Effector CD8-positive, alpha-beta T cell (primary cell): ENCODE results near the gene SLC46A2.

Experiments
- DNase-seq: peaks from one replicate; lab custom pipeline; 2025; lab: John Stamatoyannopoulos, UW

The SLC46A2 gene

DNA sequence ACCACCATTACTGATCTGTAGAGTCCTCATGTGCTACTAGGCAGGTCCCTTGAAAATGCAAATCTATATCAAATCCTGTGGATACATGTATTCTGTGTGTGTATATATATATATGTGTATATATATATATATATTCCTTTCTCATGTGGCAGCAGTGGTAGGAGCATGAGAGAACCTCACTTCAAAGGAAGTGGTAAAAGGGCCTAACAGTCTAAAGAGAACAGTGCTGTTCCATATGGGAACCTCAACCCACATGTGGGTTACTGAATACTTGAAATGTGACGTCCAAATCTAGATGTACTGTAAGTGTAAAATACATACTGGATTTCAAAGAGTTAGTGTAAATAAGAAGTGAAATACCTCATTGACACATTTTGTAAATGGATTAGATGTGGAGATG is 5.4 kb downstream of the SLC46A2 start:
- no peak for DNase-seq

DNA sequence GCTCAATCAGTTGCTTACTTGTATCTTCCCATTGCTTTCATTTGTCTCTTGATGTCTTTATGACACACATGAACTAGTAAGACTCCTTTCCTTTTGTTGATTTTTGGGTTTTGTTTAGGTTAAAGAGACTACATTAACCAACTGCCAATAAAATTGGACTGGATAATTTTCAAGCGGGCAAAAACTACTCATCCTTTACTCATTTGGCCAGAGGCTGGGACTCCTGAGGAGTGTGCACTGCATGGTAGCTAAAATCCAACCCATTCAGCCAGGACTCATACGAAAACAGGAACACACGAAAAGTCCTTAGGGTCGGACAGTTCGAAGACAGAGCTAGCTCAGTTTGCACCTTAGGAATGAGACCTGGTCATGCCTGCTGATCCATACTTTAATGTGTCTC is 6.0 kb downstream of the SLC46A2 start:
- no peak for DNase-seq

GRCh38 chr9:112884101-112884500 is 6.6 kb downstream of the SLC46A2 start:
- DNase-seq, result no peak

GRCh38 chr9:112881331-112881730 is 9.3 kb downstream of the SLC46A2 start:
- no peak for DNase-seq

- no peak for DNase-seq
Measured at GRCh38 chr9:112880650-112881049, 10.0 kb downstream of the SLC46A2 start.

GRCh38 chr9:112878752-112879151 is 11.9 kb downstream of the SLC46A2 start:
- DNase-seq, result no peak

DNA sequence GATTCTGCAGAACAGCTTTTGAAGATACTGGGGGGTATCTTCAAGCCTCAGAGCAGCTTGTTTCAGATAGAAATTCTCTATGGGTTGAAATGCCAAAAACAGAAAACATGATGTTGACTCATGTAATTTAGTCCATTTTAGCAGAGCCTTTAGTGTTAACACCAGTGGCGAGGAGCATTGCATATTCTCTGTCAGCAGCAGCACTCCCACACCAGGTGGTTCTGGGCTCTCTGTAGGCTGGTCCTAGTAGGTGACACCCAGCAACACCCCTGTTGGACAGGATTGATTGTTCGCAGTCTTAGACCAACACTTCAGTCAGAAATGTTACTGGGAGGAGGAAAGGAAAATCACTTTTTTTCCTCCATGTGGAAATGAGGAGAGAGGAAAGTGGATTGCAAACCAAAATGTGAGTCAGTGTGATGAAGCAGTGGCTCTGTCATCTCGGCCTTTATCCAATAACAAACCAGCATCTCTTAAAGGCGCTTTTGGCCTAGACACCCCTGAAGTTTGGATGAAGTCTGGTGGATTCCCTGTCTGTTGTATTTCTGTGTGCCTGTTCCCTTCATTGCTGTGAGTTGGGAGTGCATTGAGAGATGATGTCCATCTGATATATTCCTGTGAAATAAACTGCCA is 16.8 kb downstream of the SLC46A2 start:
- no peak for DNase-seq

- DNase-seq, result no peak
Measured at GRCh38 chr9:112872019-112872418, 18.7 kb downstream of the SLC46A2 start.

GRCh38 chr9:112870556-112870955 is 20.1 kb downstream of the SLC46A2 start:
- no peak for DNase-seq

- no peak for DNase-seq
Measured at GRCh38 chr9:112869917-112870316, 20.8 kb downstream of the SLC46A2 start.

DNA sequence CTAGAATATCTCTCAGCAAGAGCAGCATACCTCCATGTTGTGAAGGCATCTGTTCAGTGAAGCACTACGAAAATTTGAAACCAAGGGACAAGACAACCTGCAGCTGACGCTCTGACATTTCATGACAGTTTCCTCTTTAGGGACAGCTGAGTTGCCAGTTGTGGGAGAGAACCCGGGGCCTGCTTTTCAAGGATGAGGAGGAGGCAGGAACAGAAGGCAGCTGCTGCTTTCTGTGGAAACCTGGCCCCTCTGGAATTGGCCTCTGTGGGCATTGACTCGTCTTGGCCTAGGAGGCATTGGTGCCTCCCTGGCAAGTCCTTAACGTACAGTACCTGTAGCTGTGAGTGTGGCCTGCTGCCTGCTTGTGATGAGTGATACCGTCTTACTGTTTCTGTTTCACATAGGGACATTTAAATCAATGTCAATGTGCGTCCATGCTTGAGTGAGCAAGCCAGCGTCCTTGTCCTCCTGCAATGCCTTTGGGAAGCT is 21.6 kb downstream of the SLC46A2 start:
- no peak for DNase-seq

DNA sequence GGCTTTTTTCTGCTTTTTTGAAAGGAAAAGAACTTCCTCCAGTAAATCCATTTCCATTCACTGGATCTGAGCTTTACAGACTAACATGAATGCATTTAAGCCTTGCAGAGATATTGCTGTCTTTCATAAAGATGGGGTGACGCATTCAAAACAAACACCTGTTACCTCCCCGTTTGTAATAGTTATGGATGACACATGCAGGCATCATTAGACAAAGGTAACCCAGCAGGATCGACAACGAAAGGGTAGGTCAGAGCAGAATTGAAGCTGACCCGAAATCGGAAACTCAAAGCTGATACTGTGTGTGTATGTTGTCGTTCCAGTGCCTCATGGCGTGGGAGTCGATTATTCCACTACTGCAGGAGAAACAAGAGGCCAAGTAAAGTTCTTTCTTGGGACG is 22.2 kb downstream of the SLC46A2 start:
- DNase-seq, result no peak

GRCh38 chr9:112867275-112867991 is 23.2 kb downstream of the SLC46A2 start:
- DNase-seq, result no peak

DNA sequence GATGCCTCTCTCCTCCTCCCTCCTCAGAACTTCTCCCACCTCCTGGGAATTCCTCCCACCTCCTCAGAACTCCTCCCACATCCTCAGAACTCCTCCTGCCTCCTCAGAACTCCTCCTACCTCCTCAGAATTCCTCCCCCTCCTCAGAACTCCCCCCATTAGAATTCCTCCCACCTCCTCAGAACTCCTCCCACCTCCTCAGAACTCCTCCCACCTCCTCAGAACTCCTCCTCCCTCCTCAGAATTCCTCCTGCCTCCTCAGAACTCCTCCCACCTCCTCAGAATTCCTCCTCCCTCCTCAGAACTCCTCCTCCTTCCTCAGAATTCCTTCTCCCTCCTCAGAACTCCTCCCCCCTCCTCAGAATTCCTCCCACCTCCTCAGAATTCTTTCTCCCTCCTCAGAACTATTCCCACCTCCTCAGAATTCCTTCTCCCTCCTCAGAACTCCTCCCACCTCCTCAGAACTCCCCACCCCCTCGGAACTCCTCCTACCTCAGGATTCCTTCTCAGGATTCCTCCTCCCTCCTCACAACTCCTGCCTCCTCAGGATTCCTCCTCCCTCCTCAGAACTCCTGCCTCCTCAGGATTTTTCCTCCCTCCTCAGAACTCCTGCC is 23.9 kb downstream of the SLC46A2 start:
- DNase-seq, result no peak

GRCh38 chr9:112864982-112865381 is 25.7 kb downstream of the SLC46A2 start:
- DNase-seq, result no peak

GRCh38 chr9:112864403-112864802 is 26.3 kb downstream of the SLC46A2 start:
- DNase-seq, result no peak

DNA sequence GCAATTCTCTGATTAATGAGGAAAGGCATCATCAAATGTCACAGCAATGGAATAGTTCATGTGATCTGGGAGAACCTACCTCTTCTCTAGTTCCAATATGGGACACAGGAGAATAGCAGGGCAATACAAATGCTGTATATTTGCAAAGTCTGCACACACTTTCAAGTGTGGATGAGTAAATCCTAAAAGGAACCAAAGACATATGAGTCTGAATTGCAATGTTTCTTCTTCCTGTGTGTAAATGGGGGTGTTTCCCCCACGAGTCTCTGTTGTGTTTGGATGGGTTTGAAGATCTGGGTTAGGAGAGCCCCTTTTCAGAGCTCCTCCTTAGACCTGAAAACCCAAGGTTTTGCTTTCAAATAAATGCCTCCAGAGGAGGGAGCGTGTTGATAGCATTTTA is 26.9 kb downstream of the SLC46A2 start:
- DNase-seq, result no peak

GRCh38 chr9:112863214-112863613 is 27.5 kb downstream of the SLC46A2 start:
- DNase-seq, result no peak

GRCh38 chr9:112861638-112862555 is 28.8 kb downstream of the SLC46A2 start:
- no peak for DNase-seq

GRCh38 chr9:112861155-112861554 is 29.5 kb downstream of the SLC46A2 start:
- no peak for DNase-seq

DNA sequence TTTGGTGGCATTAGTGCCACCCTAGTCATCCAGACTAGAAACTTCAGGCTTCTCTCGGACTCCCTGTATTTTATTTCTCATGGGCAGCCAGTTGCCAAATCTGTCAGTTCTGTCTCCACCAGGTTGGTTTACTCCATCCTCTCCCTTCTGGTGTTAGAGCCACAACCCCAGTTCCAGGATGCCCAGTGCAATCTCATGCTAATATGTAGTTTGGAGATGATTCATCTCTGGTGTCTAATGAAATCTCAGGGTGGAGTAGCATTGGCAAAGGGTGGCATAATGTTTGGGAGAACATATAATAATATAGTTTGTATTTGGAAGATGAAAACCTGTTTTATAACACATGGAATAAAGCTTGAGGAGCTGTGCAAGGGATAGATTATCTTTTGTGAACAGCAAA is 30.2 kb downstream of the SLC46A2 start:
- DNase-seq, result no peak

DNA sequence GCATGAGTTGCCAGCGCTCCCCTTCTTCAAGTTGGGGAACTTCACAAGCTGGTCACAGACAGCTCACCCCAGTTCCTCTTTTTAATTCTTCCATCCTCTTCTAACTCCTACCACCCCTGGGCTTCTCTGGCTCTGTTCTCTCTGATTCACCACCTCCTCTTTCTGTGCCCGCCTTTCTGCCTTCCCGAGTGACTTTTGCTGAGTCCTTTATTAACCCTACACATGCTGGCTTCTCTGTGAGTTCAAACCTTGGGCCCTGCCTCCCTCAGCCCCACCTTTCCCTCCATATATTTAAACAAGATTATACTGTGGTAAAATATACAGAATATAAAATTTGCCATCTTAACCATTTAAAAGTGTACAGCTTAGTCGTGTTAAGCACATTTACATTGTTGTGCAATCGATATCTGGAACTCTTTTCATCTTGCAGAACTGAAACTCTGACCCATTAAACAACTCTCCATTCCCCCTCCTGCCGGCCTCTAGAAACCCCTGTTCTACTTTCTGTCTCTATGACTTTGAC is 32.0 kb downstream of the SLC46A2 start:
- DNase-seq, result no peak
